H9 (cell line): Measurements from ENCODE around the gene ALG9. TPM values are rescaled to one million over a fixed set of nuclear protein-coding genes. Genes with fewer than 3 reads are reported as not detected.

Experiments used
- DNase-seq: peaks from one replicate; pipeline ENCODE4 v3.0.0-alpha.2; 2017
- H2AFZ ChIP-seq: one replicate; pipeline ENCODE4 v1.6.1; 2013; ENCODE audit warnings: mild to moderate bottlenecking, low read length, control low read depth, moderate library complexity
- H2AK5ac ChIP-seq: 2 replicates; pipeline ENCODE4 v1.6.1; 2013; ENCODE audit warnings: low read length, control low read depth, mixed read lengths; ENCODE audit not compliant: insufficient read length
- H2BK120ac ChIP-seq: one replicate; pipeline ENCODE4 v1.6.1; 2013; ENCODE audit warnings: low read depth, mild to moderate bottlenecking, low read length, control low read depth, inconsistent platforms; ENCODE audit not compliant: poor library complexity, severe bottlenecking
- H2BK12ac ChIP-seq: 2 replicates; pipeline ENCODE4 v1.6.1; 2013; ENCODE audit warnings: low read length, control low read depth, mixed read lengths, low read depth; ENCODE audit not compliant: insufficient read length
- H2BK15ac ChIP-seq: 2 replicates; pipeline ENCODE4 v1.6.1; 2013; ENCODE audit warnings: low read depth, low read length, control low read depth
- H2BK20ac ChIP-seq: one replicate; pipeline ENCODE4 v1.6.1; 2013; ENCODE audit warnings: low read depth, mild to moderate bottlenecking, low read length, control low read depth, inconsistent platforms; ENCODE audit not compliant: poor library complexity, severe bottlenecking
- H2BK5ac ChIP-seq: 2 replicates; pipeline ENCODE4 v1.6.1; 2013; ENCODE audit warnings: low read length, control low read depth, mixed read lengths; ENCODE audit not compliant: insufficient read length
- H3K14ac ChIP-seq: 2 replicates; pipeline ENCODE4 v1.6.1; 2013; ENCODE audit warnings: low read length, control low read depth; ENCODE audit not compliant: insufficient read depth
- H3K18ac ChIP-seq: 2 replicates; pipeline ENCODE4 v1.6.1; 2013; ENCODE audit warnings: low read depth, mild to moderate bottlenecking, mixed read lengths, low read length, control low read depth; ENCODE audit not compliant: insufficient read length
- H3K23ac ChIP-seq: 2 replicates; pipeline ENCODE4 v1.6.1; 2013; ENCODE audit warnings: low read length, control low read depth, mixed read lengths, low read depth; ENCODE audit not compliant: insufficient read length
- H3K23me2 ChIP-seq: 2 replicates; pipeline ENCODE4 v1.6.1; 2013; ENCODE audit warnings: low read depth, mild to moderate bottlenecking, mixed read lengths, low read length, control low read depth; ENCODE audit not compliant: insufficient read length, poor library complexity, severe bottlenecking
- H3K27ac ChIP-seq: 2 replicates; pipeline ENCODE4 v1.5.1; 2013; ENCODE audit warnings: low read length, control low read depth, mixed read lengths, low read depth; ENCODE audit not compliant: insufficient read length
- H3K27me3 ChIP-seq: 2 replicates; pipeline ENCODE4 v1.6.1; 2013; ENCODE audit warnings: low read length, control low read depth, inconsistent platforms; ENCODE audit not compliant: insufficient read depth
- H3K4ac ChIP-seq: 2 replicates; pipeline ENCODE4 v1.6.1; 2013; ENCODE audit warnings: low read depth, mild to moderate bottlenecking, control low read depth, inconsistent platforms, low read length, moderate library complexity
- H3K4me1 ChIP-seq: 2 replicates; pipeline ENCODE4 v1.6.1; 2013; ENCODE audit warnings: low read length, control low read depth, inconsistent platforms; ENCODE audit not compliant: insufficient read depth
- H3K4me2 ChIP-seq: 2 replicates; pipeline ENCODE4 v1.6.1; 2013; ENCODE audit warnings: low read length, control low read depth, mixed read lengths; ENCODE audit not compliant: insufficient read length, insufficient read depth
- H3K56ac ChIP-seq: 2 replicates; pipeline ENCODE4 v1.6.1; 2013; ENCODE audit warnings: low read depth, mild to moderate bottlenecking, mixed read lengths, low read length, control low read depth; ENCODE audit not compliant: insufficient read length
- H3K79me1 ChIP-seq: 2 replicates; pipeline ENCODE4 v1.6.1; 2013; ENCODE audit warnings: low read depth, mild to moderate bottlenecking, moderate library complexity, low read length, control low read depth, inconsistent platforms; ENCODE audit not compliant: insufficient read depth, poor library complexity, severe bottlenecking
- H3K79me2 ChIP-seq: 2 replicates; pipeline ENCODE4 v1.6.1; 2013; ENCODE audit warnings: low read length, control low read depth, inconsistent platforms; ENCODE audit not compliant: insufficient read depth
- H3K9ac ChIP-seq: 2 replicates; pipeline ENCODE4 v1.6.1; 2013; ENCODE audit warnings: low read length, control low read depth, mixed read lengths; ENCODE audit not compliant: insufficient read length; ENCODE audit errors: extremely low read depth
- H3K9me3 ChIP-seq: one replicate; pipeline ENCODE4 v1.6.1; 2013; ENCODE audit warnings: low read depth, low read length, inconsistent platforms; ENCODE audit not compliant: control insufficient read depth
- H3T11ph ChIP-seq: one replicate; pipeline ENCODE4 v1.6.1; 2013; ENCODE audit warnings: mild to moderate bottlenecking, low read length, control low read depth, inconsistent platforms
- H4K20me1 ChIP-seq: one replicate; pipeline ENCODE4 v1.6.1; 2013; ENCODE audit not compliant: control insufficient read depth, insufficient read length, insufficient read depth
- H4K5ac ChIP-seq: 2 replicates; pipeline ENCODE4 v1.6.1; 2013; ENCODE audit warnings: low read depth, mild to moderate bottlenecking, mixed read lengths, low read length, control low read depth; ENCODE audit not compliant: insufficient read length
- H4K8ac ChIP-seq: replicated peaks from 2 replicates; pipeline ENCODE4 v1.6.1; 2013; ENCODE audit warnings: low read length, control low read depth, mixed read lengths, low read depth; ENCODE audit not compliant: insufficient read length
- H4K91ac ChIP-seq: 2 replicates; pipeline ENCODE4 v1.6.1; 2013; ENCODE audit warnings: low read depth, mild to moderate bottlenecking, moderate library complexity, mixed read lengths, low read length, control low read depth; ENCODE audit not compliant: insufficient read length
- H3K27ac Mint-ChIP-seq, 3 experiments: 2 replicates in 2 of 3; 3 replicates in 1 of 3; pipeline ENCODE4 v1.8.0; 2020 to 2021; ENCODE audit warnings: mixed read lengths in 3 of 3, mild to moderate bottlenecking in 1 of 3, moderate library complexity in 1 of 3
- H3K27me3 Mint-ChIP-seq: 2 replicates; pipeline ENCODE4 v1.8.0; 2021; ENCODE audit warnings: low read depth, mild to moderate bottlenecking, moderate library complexity, mixed read lengths
- H3K36me3 Mint-ChIP-seq, 3 experiments: 2 replicates in 2 of 3; 3 replicates in 1 of 3; pipeline ENCODE4 v1.8.0; 2020 to 2021; ENCODE audit warnings: low read depth in 3 of 3, mixed read lengths in 3 of 3; ENCODE audit not compliant: insufficient read depth in 1 of 3
- H3K4me1 Mint-ChIP-seq, 2 experiments: 2 replicates each; pipeline ENCODE4 v1.8.0; 2020; ENCODE audit warnings: mixed read lengths in 2 of 2
- H3K4me3 Mint-ChIP-seq, 2 experiments: 2 replicates in 1 of 2; 3 replicates in 1 of 2; pipeline ENCODE4 v1.8.0; 2020 to 2021; ENCODE audit warnings: mild to moderate bottlenecking in 2 of 2, mixed read lengths in 2 of 2, moderate library complexity in 1 of 2
- H3K9me3 Mint-ChIP-seq, 2 experiments: 2 replicates in 1 of 2; 3 replicates in 1 of 2; pipeline ENCODE4 v1.8.0; 2020; ENCODE audit warnings: mild to moderate bottlenecking in 2 of 2, mixed read lengths in 2 of 2, moderate library complexity in 1 of 2
- WGBS: extraction: QIAGEN DNeasy Blood & Tissue Kit; methylation state at CpG from one replicate; pipeline ENCODE4 v1.1.7; 2013; ENCODE audit warnings: missing lambda C conversion rate, low lambda C conversion rate, mixed read lengths; ENCODE audit not compliant: insufficient read length; ENCODE audit errors: extremely low coverage; 5-methylcytosine and 5-hydroxymethylcytosine counted together
- total RNA-seq: library from RNA; stranded (reverse); gene quantifications from 2 replicates; pipeline ENCODE4 v1.2.1, GENCODE V29; 2021
- TF ChIP-seq, protein P1 (sequence below): fragments of 200-600 bp; sonication (generic); conservative IDR thresholded peaks from 3 replicates; pipeline ENCODE4 v1.8.0; 2021; ENCODE audit warnings: antibody characterized with exemption, mild to moderate bottlenecking

ALG9 gene
- total RNA-seq, 1 experiment from 2014 or later: 26.0 TPM

DNA sequence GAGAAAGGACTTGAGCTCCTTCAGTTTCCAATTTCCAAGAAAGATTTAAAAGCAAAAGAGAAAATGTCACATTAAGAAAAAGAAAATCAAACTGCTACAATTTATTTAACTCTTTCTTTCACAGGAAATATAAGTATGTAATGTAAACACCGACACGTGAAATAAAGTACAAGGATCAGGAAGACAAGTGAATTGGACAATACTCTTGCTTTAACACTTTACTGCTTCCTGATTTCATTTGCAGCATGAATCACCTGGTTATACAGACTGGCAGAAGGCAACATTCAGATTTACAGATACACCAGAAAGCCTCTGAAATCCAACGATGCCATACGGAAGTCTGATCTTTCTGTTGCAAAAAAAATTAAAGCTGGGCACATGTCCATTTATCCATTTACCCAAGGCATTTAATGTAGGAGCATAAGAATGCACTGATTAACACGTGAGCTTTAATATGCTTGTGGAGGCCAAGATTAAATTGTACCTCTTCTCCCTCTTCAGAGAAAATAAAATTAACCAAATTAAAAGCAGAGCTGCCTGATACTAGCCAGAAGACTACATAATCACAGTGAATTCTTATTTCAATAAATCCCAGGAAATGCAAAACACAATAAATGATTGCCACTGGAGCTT, 89.2 kb downstream of the ALG9 start:
- Histone ChIP-seq H3K9me3 (no peaks in the 10 kb centered on the region), H3T11ph (no peak overlapping the region), H3K4me2 (no peak overlapping the region), H2BK15ac (no peak overlapping the region), H3K23ac (no peak overlapping the region), H2AFZ (no peak overlapping the region), H3K79me1 (no peaks in the 10 kb centered on the region), H2BK5ac (no peak overlapping the region), H3K14ac (no peak overlapping the region), H3K4me1 (no peaks in the 10 kb centered on the region), H2AK5ac (no peak overlapping the region), H3K56ac (no peak overlapping the region), H3K79me2 (no peaks in the 10 kb centered on the region), H4K20me1 (no peaks in the 10 kb centered on the region), H3K27me3 (no peaks in the 10 kb centered on the region), H2BK120ac (no peak overlapping the region), H3K23me2 (no peaks in the 10 kb centered on the region), H2BK12ac (no peak overlapping the region), H3K4ac (no peak overlapping the region), H4K8ac (no peak overlapping the region), H3K18ac (no peak overlapping the region), H3K27ac (no peak overlapping the region), H4K5ac (no peak overlapping the region), H3K9ac (no peak overlapping the region), H2BK20ac (no peak overlapping the region), H4K91ac (no peak overlapping the region)
- Mint-ChIP-seq H3K27me3 (no peaks in the 10 kb centered on the region), H3K4me1 (no peaks in the 10 kb centered on the region), H3K4me3 (no peak overlapping the region), H3K27ac (no peak overlapping the region), H3K9me3 (no peaks in the 10 kb centered on the region), H3K36me3 (peaks cover 0 to 4% (median 0%) of the 10 kb centered on the region in 3 experiments; a peak in 2 of 7 replicates)
- no peak for DNase-seq
- no CpG with 5 or more reads among the region's 5 CpGs for WGBS
- TF ChIP-seq, protein P1, sequence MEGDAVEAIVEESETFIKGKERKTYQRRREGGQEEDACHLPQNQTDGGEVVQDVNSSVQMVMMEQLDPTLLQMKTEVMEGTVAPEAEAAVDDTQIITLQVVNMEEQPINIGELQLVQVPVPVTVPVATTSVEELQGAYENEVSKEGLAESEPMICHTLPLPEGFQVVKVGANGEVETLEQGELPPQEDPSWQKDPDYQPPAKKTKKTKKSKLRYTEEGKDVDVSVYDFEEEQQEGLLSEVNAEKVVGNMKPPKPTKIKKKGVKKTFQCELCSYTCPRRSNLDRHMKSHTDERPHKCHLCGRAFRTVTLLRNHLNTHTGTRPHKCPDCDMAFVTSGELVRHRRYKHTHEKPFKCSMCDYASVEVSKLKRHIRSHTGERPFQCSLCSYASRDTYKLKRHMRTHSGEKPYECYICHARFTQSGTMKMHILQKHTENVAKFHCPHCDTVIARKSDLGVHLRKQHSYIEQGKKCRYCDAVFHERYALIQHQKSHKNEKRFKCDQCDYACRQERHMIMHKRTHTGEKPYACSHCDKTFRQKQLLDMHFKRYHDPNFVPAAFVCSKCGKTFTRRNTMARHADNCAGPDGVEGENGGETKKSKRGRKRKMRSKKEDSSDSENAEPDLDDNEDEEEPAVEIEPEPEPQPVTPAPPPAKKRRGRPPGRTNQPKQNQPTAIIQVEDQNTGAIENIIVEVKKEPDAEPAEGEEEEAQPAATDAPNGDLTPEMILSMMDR: no peak
